ENCODE results near the gene NYNRIN. TPM values are rescaled to one million over a fixed set of nuclear protein-coding genes. Genes with fewer than 3 reads are reported as not detected.

Gene NYNRIN
- total RNA-seq, 1 donor from 2014 or later, result not detected

- no peak for DNase-seq (ENCODE audit: low spot score)
- Mint-ChIP-seq H3K4me1 (ENCODE audit: low read depth) (no peaks in the 10 kb centered on the region), H3K36me3 (ENCODE audit: low read depth) (no peaks in the 10 kb centered on the region), H3K4me3 (no peak overlapping the region), H3K27me3 (ENCODE audit: insufficient read depth) (peaks cover 36% of the 10 kb centered on the region), H3K27ac (no peak overlapping the region), H3K9me3 (no peaks in the 10 kb centered on the region)
- intact Hi-C loops (cut with micrococcal nuclease), result no loop called here
Observed at GRCh38 chr14:24401810-24402702, 3.3 kb downstream of the NYNRIN start.

DNA sequence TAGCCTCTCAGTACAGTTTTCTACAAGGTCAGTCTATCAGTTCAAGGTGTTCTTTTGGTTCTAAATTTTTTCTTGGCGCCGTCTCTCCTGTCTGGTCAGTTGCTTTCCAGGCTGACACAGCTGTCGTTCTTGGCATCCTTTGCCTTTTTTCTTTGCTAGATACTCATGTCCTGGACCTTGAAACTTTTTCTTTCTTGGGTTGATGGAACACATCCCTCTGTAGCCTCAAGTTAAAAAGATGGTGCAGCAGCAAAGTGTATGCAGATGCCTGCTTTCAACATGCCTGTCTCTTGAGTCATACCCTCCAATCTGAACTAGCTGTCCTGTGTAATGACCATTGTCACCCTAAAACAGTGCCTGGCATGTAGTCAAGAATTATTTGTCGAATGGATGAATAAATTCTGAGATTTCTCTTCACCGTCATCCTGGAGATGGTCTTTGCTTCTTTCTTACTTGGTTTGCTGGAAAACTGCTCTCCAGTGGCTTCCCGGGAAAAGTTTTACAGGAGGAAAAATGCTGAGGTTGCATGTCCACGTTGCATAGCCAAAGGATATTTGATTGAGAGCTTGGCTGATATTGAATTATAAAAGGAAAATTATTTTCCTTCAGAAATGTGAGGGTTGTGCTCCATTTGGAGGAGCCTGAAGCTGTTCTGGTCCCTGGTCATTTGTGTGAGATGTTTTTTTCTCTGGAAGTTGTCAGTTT lies 4.6 kb downstream of the NYNRIN start:
- DNase-seq (ENCODE audit: low spot score), result no peak
- H3K9me3 Mint-ChIP-seq, result no peaks in the 10 kb centered on the region
- peaks cover 32% of the 10 kb centered on the region for H3K27me3 Mint-ChIP-seq (ENCODE audit: insufficient read depth)
- no peak overlapping the region for H3K27ac Mint-ChIP-seq
- H3K36me3 Mint-ChIP-seq (ENCODE audit: low read depth), result no peaks in the 10 kb centered on the region
- H3K4me3 Mint-ChIP-seq, result no peak overlapping the region
- no peaks in the 10 kb centered on the region for H3K4me1 Mint-ChIP-seq (ENCODE audit: low read depth)
- intact Hi-C loops (cut with micrococcal nuclease), result no loop called here

- Mint-ChIP-seq H3K4me3 (no peak overlapping the region), H3K9me3 (no peaks in the 10 kb centered on the region), H3K27ac (no peak overlapping the region), H3K36me3 (ENCODE audit: low read depth) (no peaks in the 10 kb centered on the region), H3K4me1 (ENCODE audit: low read depth) (no peaks in the 10 kb centered on the region), H3K27me3 (ENCODE audit: insufficient read depth) (peaks cover 30% of the 10 kb centered on the region)
- intact Hi-C loops (cut with micrococcal nuclease), result no loop called here
- no peak for DNase-seq (ENCODE audit: low spot score)
Observed at GRCh38 chr14:24404814-24405213, 6.0 kb downstream of the NYNRIN start.

DNA sequence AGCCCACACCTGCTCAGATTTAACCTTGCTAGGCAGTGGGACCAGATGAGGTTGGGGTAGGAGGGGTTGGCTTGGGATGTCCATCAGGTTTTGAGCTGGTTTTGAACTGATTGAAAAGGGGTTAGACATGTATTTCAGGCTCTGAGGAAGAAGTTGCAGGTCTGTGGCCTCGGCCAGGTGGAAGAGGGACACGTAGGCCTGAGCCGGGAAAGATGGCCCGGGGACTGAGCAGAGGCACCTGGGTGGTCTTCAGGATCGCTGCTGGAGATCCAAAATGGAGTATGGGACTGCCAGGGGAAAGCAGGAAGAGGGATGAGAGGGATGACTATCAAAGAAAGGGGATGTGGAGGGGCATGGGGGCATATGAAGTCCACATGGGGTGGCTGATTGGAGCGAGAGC lies 7.6 kb downstream of the NYNRIN start:
- Mint-ChIP-seq H3K4me3 (no peak overlapping the region), H3K27ac (no peak overlapping the region), H3K36me3 (ENCODE audit: low read depth) (no peaks in the 10 kb centered on the region), H3K27me3 (ENCODE audit: insufficient read depth) (peaks cover 25% of the 10 kb centered on the region), H3K9me3 (no peaks in the 10 kb centered on the region), H3K4me1 (ENCODE audit: low read depth) (no peaks in the 10 kb centered on the region)
- DNase-seq (ENCODE audit: low spot score), result no peak
- intact Hi-C loops (cut with micrococcal nuclease), result no loop called here

- Mint-ChIP-seq H3K27ac (no peak overlapping the region), H3K4me3 (no peak overlapping the region), H3K36me3 (ENCODE audit: low read depth) (no peaks in the 10 kb centered on the region), H3K9me3 (no peaks in the 10 kb centered on the region), H3K27me3 (ENCODE audit: insufficient read depth) (peaks cover 25% of the 10 kb centered on the region), H3K4me1 (ENCODE audit: low read depth) (no peaks in the 10 kb centered on the region)
- no peak for DNase-seq (ENCODE audit: low spot score)
- intact Hi-C loops (cut with micrococcal nuclease), result no loop called here
Observed at GRCh38 chr14:24407608-24408325, 9.0 kb downstream of the NYNRIN start.

DNA sequence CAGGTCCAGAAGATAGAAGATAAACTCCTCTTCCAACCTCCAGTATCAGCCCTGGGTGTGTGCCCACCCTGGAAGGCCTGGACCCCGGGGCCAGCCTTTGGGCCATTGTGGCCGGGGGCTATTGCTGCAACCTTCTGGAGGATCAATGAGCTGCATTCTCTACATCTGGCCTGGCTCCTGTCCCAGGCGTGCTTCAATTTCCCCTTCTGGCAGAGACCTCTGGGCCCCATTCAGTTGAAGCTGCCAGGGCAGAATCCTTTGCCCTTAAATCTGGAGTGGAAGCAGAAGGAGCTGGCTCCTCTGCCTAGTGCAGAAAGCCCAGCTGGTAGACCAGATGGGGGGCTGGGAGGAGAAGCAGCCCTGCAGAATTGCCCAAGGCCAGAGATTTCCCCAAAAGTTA lies 10.0 kb downstream of the NYNRIN start:
- intact Hi-C loops (cut with micrococcal nuclease), result no loop called here
- Mint-ChIP-seq H3K4me3 (no peak overlapping the region), H3K9me3 (no peaks in the 10 kb centered on the region), H3K4me1 (ENCODE audit: low read depth) (no peaks in the 10 kb centered on the region), H3K27ac (no peak overlapping the region), H3K27me3 (ENCODE audit: insufficient read depth) (peaks cover 16% of the 10 kb centered on the region), H3K36me3 (ENCODE audit: low read depth) (no peaks in the 10 kb centered on the region)
- DNase-seq (ENCODE audit: low spot score), result no peak

DNA sequence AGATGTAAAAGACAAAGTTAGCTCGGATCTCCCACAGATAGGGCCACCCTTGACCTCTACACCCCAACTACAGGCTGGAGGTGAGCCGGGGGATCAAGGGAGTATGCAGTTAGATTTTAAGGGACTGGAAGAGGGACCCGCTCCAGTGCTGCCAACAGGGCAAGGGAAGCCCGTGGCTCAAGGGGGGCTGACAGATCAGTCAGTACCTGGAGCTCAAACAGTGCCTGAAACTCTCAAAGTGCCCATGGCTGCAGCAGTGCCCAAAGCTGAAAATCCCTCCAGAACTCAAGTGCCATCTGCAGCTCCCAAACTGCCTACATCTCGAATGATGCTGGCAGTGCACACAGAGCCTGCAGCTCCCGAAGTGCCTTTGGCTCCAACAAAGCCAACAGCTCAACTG lies 10.4 kb downstream of the NYNRIN start:
- no peak overlapping the region for H3K27ac Mint-ChIP-seq
- H3K4me1 Mint-ChIP-seq (ENCODE audit: low read depth), result no peaks in the 10 kb centered on the region
- peaks cover 13% of the 10 kb centered on the region for H3K27me3 Mint-ChIP-seq (ENCODE audit: insufficient read depth)
- H3K9me3 Mint-ChIP-seq, result no peaks in the 10 kb centered on the region
- intact Hi-C loops (cut with micrococcal nuclease), result no loop called here
- H3K4me3 Mint-ChIP-seq, result no peak overlapping the region
- no peak for DNase-seq (ENCODE audit: low spot score)
- no peaks in the 10 kb centered on the region for H3K36me3 Mint-ChIP-seq (ENCODE audit: low read depth)

DNA sequence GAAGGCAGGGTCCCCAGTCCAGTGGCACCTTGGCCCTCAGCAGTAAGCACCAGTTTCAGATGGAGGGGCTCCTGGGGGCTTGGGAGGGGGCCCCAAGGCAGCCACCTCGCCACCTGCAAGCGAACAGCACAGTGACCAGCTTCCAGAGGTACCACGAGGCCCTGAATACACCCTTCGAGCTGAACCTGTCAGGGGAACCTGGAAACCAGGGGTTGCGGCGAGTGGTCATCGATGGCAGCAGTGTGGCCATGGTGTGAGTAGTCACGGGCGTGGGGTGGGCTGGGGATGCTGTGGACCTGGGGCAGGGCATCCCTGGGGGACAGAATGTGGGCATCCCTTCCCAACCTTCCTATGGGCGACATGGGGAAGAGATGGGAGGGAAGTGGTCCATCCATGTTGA lies 11.2 kb downstream of the NYNRIN start:
- Mint-ChIP-seq H3K36me3 (ENCODE audit: low read depth) (no peaks in the 10 kb centered on the region), H3K27ac (no peak overlapping the region), H3K4me1 (ENCODE audit: low read depth) (no peaks in the 10 kb centered on the region), H3K27me3 (ENCODE audit: insufficient read depth) (peaks cover 5% of the 10 kb centered on the region), H3K4me3 (no peak overlapping the region), H3K9me3 (no peaks in the 10 kb centered on the region)
- DNase-seq (ENCODE audit: low spot score), result no peak
- intact Hi-C loops (cut with micrococcal nuclease), result no loop called here

GRCh38 chr14:24411443-24412389 lies 12.9 kb downstream of the NYNRIN start:
- intact Hi-C loops (cut with micrococcal nuclease), result no loop called here
- H3K9me3 Mint-ChIP-seq, result no peaks in the 10 kb centered on the region
- no peaks in the 10 kb centered on the region for H3K27me3 Mint-ChIP-seq (ENCODE audit: insufficient read depth)
- no peak for DNase-seq (ENCODE audit: low spot score)
- no peak overlapping the region for H3K4me3 Mint-ChIP-seq
- H3K36me3 Mint-ChIP-seq (ENCODE audit: low read depth), result no peaks in the 10 kb centered on the region
- no peaks in the 10 kb centered on the region for H3K4me1 Mint-ChIP-seq (ENCODE audit: low read depth)
- H3K27ac Mint-ChIP-seq, result no peak overlapping the region

GRCh38 chr14:24414077-24414476 lies 15.3 kb downstream of the NYNRIN start:
- H3K27me3 Mint-ChIP-seq (ENCODE audit: insufficient read depth), result peaks cover 2% of the 10 kb centered on the region
- H3K27ac Mint-ChIP-seq, result no peak overlapping the region
- no peaks in the 10 kb centered on the region for H3K9me3 Mint-ChIP-seq
- no peak for DNase-seq (ENCODE audit: low spot score)
- H3K4me1 Mint-ChIP-seq (ENCODE audit: low read depth), result no peaks in the 10 kb centered on the region
- H3K36me3 Mint-ChIP-seq (ENCODE audit: low read depth), result no peaks in the 10 kb centered on the region
- intact Hi-C loops (cut with micrococcal nuclease), result no loop called here
- H3K4me3 Mint-ChIP-seq, result no peak overlapping the region

DNA sequence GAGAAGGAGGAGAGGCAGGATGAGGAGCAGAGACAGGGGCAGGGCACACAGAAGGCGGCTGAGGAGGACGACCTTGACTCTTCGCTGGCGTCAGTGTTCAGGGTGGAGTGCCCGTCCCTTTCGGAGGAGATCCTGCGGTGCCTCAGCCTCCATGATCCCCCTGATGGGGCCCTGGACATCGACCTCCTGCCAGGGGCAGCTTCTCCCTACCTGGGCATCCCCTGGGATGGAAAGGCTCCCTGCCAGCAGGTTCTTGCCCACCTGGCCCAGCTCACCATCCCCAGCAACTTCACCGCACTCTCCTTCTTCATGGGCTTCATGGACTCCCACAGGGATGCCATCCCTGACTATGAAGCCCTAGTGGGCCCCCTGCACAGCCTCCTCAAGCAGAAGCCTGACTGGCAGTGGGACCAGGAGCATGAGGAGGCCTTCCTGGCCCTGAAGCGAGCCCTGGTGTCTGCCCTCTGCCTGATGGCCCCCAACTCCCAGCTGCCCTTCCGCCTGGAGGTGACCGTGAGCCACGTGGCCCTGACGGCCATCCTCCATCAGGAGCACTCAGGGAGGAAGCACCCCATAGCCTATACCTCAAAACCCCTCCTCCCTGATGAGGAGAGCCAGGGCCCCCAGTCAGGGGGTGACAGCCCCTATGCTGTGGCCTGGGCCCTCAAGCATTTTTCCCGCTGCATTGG lies 16.1 kb downstream of the NYNRIN start:
- intact Hi-C loops (cut with micrococcal nuclease), result no loop called here
- Mint-ChIP-seq H3K27me3 (ENCODE audit: insufficient read depth) (peaks cover 4% of the 10 kb centered on the region), H3K4me3 (no peak overlapping the region), H3K9me3 (no peaks in the 10 kb centered on the region), H3K36me3 (ENCODE audit: low read depth) (no peaks in the 10 kb centered on the region), H3K4me1 (ENCODE audit: low read depth) (no peaks in the 10 kb centered on the region), H3K27ac (no peak overlapping the region)
- DNase-seq (ENCODE audit: low spot score), result no peak
